ENCODE data around the gene PLAU. TPM values are rescaled to one million over a fixed set of nuclear protein-coding genes. Genes with fewer than 3 reads are reported as not detected.
"Not testable (repeated sequence)": the region's sequence is repeated elsewhere in the genome, so short reads cannot be mapped to it uniquely, and the experiment has no call there.

Gene PLAU
- total RNA-seq, 1 experiment from 2014 or later: 1,582 TPM

DNA sequence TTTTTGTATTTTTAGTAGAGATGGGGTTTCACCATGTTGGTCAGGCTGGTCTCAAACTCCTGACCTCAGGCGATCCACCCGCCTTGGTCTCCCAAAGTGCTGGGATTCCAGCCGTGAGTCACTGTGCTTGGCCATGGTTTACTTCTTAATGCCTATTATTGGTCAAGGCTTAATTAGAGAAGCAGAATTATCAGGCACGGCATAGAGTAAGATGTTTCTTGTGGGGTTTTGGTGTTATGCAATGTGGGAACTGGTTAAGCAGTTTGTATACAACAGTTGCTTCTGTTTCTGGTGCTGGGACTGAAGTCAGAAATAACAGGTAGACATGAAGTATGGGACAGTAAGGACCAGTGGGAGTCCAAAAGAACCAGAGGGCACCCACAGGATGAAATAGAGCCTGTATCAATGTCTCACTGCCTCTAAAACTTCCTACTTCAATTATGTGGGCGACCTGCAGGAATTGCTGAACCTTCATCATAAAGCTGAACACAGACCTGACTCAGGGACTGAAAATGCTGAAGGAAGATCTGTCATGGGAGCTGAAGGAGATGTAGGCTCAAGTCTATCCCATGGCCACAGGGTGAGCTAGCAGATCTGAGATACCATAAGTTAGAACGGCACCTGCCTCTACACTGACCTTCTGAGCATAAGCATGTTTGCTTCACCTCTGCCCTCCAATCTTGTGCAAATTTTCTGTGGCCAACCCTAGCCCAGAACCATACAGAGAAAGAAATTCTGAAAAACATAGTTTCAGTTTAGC is 48.7 kb downstream of the PLAU start:
- Histone ChIP-seq H3F3A (ENCODE audit: low read length, unreplicated experiment) (no peaks in the 10 kb centered on the region), H3K79me2 (ENCODE audit: low read length) (no peaks in the 10 kb centered on the region), H3K4me3 (ENCODE audit: low read length) (no peak overlapping the region), H3K9me2 (replicated peaks; ENCODE audit: low read length) (no peaks in the 10 kb centered on the region), H3K36me3 (ENCODE audit: low read depth, low read length) (no peaks in the 10 kb centered on the region), H3K4me2 (ENCODE audit: low read length) (no peak overlapping the region), H3K27me3 (ENCODE audit: low read length) (no peaks in the 10 kb centered on the region), H3K9me3 (ENCODE audit: low read length) (no peaks in the 10 kb centered on the region), H3K4me1 (ENCODE audit: insufficient read depth, low read length) (peaks cover 12% of the 10 kb centered on the region), H4K20me1 (ENCODE audit: low read length) (no peaks in the 10 kb centered on the region), H3K9ac (ENCODE audit: low read length) (no peak overlapping the region), H3K27ac (ENCODE audit: low read length) (no peak overlapping the region), H2AFZ (ENCODE audit: low read length) (no peak overlapping the region)
- DNase-seq: peak; percentile 49
- POLR2A ChIA-PET (ENCODE audit: unreplicated experiment): interaction anchor here (0.5 kb wide), 1 partner anchor 24 kb away, joined by 3 read pairs; no protein-coding TSS in a partner anchor
- CTCF ChIA-PET: interaction anchor here (1.0 to 1.5 kb wide), 2 partner anchors 18 to 122 kb away, joined by 3 to 6 read pairs; no protein-coding TSS in a partner anchor
- intact Hi-C loops (cut with micrococcal nuclease): loop anchor here (5.0 kb wide), 1 partner anchor 112 kb away; no protein-coding TSS in a partner anchor
- BruUV-seq (replicated peaks): no TSS peak
- no peak for TF ChIP-seq EZH2phosphoT487 (IDR thresholded peaks at IDR 0.05; ENCODE audit: borderline replicate concordance, low read length)
- no peak for TF ChIP-seq EZH2 (IDR thresholded peaks at IDR 0.05; ENCODE audit: low read length, unreplicated experiment)
- TF ChIP-seq, protein P1, sequence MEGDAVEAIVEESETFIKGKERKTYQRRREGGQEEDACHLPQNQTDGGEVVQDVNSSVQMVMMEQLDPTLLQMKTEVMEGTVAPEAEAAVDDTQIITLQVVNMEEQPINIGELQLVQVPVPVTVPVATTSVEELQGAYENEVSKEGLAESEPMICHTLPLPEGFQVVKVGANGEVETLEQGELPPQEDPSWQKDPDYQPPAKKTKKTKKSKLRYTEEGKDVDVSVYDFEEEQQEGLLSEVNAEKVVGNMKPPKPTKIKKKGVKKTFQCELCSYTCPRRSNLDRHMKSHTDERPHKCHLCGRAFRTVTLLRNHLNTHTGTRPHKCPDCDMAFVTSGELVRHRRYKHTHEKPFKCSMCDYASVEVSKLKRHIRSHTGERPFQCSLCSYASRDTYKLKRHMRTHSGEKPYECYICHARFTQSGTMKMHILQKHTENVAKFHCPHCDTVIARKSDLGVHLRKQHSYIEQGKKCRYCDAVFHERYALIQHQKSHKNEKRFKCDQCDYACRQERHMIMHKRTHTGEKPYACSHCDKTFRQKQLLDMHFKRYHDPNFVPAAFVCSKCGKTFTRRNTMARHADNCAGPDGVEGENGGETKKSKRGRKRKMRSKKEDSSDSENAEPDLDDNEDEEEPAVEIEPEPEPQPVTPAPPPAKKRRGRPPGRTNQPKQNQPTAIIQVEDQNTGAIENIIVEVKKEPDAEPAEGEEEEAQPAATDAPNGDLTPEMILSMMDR (conservative IDR thresholded peaks at IDR 0.05; ENCODE audit: low read depth, low read length): no peak
- ATAC-seq: no peak

DNA sequence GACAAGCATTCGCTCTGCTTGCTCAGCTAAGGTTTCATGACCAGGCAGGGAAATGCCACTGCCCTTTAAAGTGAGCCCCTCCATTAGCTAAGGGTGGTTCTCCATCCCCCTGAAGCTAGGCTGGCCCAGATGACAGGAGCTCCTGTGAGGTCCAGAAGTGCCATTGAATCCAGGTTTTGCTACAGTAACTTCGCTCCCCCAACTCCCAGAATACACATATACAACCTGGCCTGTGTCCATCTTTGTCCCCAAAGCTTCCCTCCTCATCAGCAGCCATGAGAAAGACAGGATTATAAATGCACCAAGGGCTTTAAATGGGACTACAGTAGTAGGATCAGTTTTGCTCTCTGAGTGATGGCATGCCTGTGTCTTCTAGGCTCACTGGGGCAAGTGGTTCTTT is 51.5 kb downstream of the PLAU start:
- TF ChIP-seq EZH2phosphoT487 (IDR thresholded peaks at IDR 0.05; ENCODE audit: borderline replicate concordance, low read length) (no peak), EZH2 (IDR thresholded peaks at IDR 0.05; ENCODE audit: low read length, unreplicated experiment) (no peak)
- TF ChIP-seq, protein P1 (conservative IDR thresholded peaks at IDR 0.05; ENCODE audit: low read depth, low read length): no peak
- H2AFZ ChIP-seq (ENCODE audit: low read length): no peak overlapping the region
- intact Hi-C loops (cut with micrococcal nuclease): no loop called here
- H3K9me2 ChIP-seq (replicated peaks; ENCODE audit: low read length): no peaks in the 10 kb centered on the region
- H3K36me3 ChIP-seq (ENCODE audit: low read depth, low read length): no peaks in the 10 kb centered on the region
- H3K27me3 ChIP-seq (ENCODE audit: low read length): no peaks in the 10 kb centered on the region
- H4K20me1 ChIP-seq (ENCODE audit: low read length): no peaks in the 10 kb centered on the region
- POLR2A ChIA-PET (ENCODE audit: unreplicated experiment): interaction anchor here (0.7 kb wide), 1 partner anchor 143 kb away, joined by 5 read pairs; no protein-coding TSS in a partner anchor
- no peak overlapping the region for H3K4me3 ChIP-seq (ENCODE audit: low read length)
- ATAC-seq: no peak
- H3K4me2 ChIP-seq (ENCODE audit: low read length): no peak overlapping the region
- H3K79me2 ChIP-seq (ENCODE audit: low read length): no peaks in the 10 kb centered on the region
- H3K9ac ChIP-seq (ENCODE audit: low read length): no peak overlapping the region
- peaks cover 10% of the 10 kb centered on the region for H3F3A ChIP-seq (ENCODE audit: low read length, unreplicated experiment)
- CTCF ChIA-PET: interaction anchor here (0.5 kb wide), 1 partner anchor 291 kb away, joined by 13 read pairs; no protein-coding TSS in a partner anchor
- no peak for DNase-seq
- no TSS peak for BruUV-seq (replicated peaks)
- H3K4me1 ChIP-seq (ENCODE audit: insufficient read depth, low read length): peaks cover 27% of the 10 kb centered on the region
- no peak overlapping the region for H3K27ac ChIP-seq (ENCODE audit: low read length)
- H3K9me3 ChIP-seq (ENCODE audit: low read length): no peaks in the 10 kb centered on the region

DNA sequence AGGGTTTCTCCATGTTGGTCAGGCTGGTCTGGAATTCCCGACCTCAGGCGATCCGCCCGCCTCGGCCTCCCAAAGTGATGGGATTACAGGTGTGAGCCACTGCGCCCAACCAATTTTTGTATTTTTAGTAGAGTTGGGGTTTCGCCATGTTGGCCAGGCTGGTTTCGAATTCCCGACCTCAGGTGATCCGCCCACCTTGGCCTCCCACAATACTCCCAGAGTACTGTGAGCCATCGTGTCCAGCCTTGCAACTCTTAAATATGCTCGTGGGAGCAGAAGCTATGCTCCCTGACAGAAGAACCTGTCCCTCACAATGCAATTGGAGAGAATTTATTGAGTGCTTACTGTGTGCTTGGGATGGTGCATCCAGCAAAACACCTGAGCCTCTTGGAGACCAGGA is 52.6 kb downstream of the PLAU start:
- H3K9ac ChIP-seq (ENCODE audit: low read length); H3K27me3 ChIP-seq (ENCODE audit: low read length); DNase-seq; BruUV-seq (replicated peaks); H3K4me3 ChIP-seq (ENCODE audit: low read length); H3K79me2 ChIP-seq (ENCODE audit: low read length); ATAC-seq; H3K4me2 ChIP-seq (ENCODE audit: low read length); H3K9me3 ChIP-seq (ENCODE audit: low read length); H3K36me3 ChIP-seq (ENCODE audit: low read depth, low read length); H4K20me1 ChIP-seq (ENCODE audit: low read length); intact Hi-C loops (cut with micrococcal nuclease); H3K27ac ChIP-seq (ENCODE audit: low read length); H3K9me2 ChIP-seq (replicated peaks; ENCODE audit: low read length); H2AFZ ChIP-seq (ENCODE audit: low read length): not testable (repeated sequence)
- ChIA-PET CTCF (interaction anchor here (0.6 to 0.8 kb wide), 2 partner anchors 15 to 76 kb away, joined by 3 to 6 read pairs; no protein-coding TSS in a partner anchor), POLR2A (ENCODE audit: unreplicated experiment) (interaction anchor here (0.7 kb wide), 1 partner anchor 83 kb away, joined by 3 read pairs; no protein-coding TSS in a partner anchor)
- H3F3A ChIP-seq (ENCODE audit: low read length, unreplicated experiment): peaks cover 10% of the 10 kb centered on the region
- peaks cover 27% of the 10 kb centered on the region for H3K4me1 ChIP-seq (ENCODE audit: insufficient read depth, low read length)
